Stimulated activated CD4-positive, alpha-beta T cell treated with anti-CD3 and anti-CD28 coated beads, Interleukin-4, amount 100 ng/mL, for 24 hours (primary cell): ENCODE data around the gene PRR5.

Experiments used
- DNase-seq: peaks from one replicate; pipeline ENCODE4 v3.0.0-alpha.2; 2020

Gene PRR5

GRCh38 chr22:44693756-44694155 is 8.2 kb upstream of the PRR5 start:
- DNase-seq = no peak

- DNase-seq = peak; percentile 86
Measured at GRCh38 chr22:44697423-44698141, 4.4 kb upstream of the PRR5 start.

- DNase-seq = no peak
Measured at GRCh38 chr22:44698531-44699421, 3.2 kb upstream of the PRR5 start.

- DNase-seq = no peak
Measured at GRCh38 chr22:44700456-44700855, 1.5 kb upstream of the PRR5 start.

- DNase-seq = no peak
Measured at GRCh38 chr22:44701187-44701790, 715 bp upstream of the PRR5 start.

GRCh38 chr22:44702479-44703198 is 635 bp downstream of the PRR5 start:
- peak; percentile 31 for DNase-seq

- DNase-seq = no peak
Measured at GRCh38 chr22:44703255-44703870, 1.4 kb downstream of the PRR5 start.

GRCh38 chr22:44704159-44705021 is 2.4 kb downstream of the PRR5 start:
- no peak for DNase-seq

GRCh38 chr22:44705022-44705297 is 3.0 kb downstream of the PRR5 start:
- DNase-seq = no peak

- no peak for DNase-seq
Measured at GRCh38 chr22:44706488-44706887, 4.5 kb downstream of the PRR5 start.

GRCh38 chr22:44707178-44707577 is 5.2 kb downstream of the PRR5 start:
- DNase-seq = no peak

- no peak for DNase-seq
Measured at GRCh38 chr22:44707752-44708151, 5.7 kb downstream of the PRR5 start.

GRCh38 chr22:44709881-44710392 is 7.9 kb downstream of the PRR5 start:
- DNase-seq = no peak

GRCh38 chr22:44710474-44711240 is 8.7 kb downstream of the PRR5 start:
- peak; percentile 14 for DNase-seq

- DNase-seq = no peak
Measured at GRCh38 chr22:44711241-44711560, 9.2 kb downstream of the PRR5 start.

- DNase-seq = no peak
Measured at GRCh38 chr22:44711690-44712555, 9.9 kb downstream of the PRR5 start.

- DNase-seq = no peak
Measured at GRCh38 chr22:44712962-44713361, 11.0 kb downstream of the PRR5 start.

- no peak for DNase-seq
Measured at GRCh38 chr22:44714703-44715350, 12.8 kb downstream of the PRR5 start.

GRCh38 chr22:44718418-44718817 is 16.4 kb downstream of the PRR5 start:
- DNase-seq = no peak
